Mesodermal cell (in vitro differentiated cells): Measurements from ENCODE around the gene TMEM132C.

Experiments used
- H3K27ac ChIP-seq: 2 replicates; pipeline ENCODE4 v1.7.0; 2013; ENCODE audit warnings: mild to moderate bottlenecking, low read depth, low read length, moderate library complexity; ENCODE audit not compliant: severe bottlenecking
- H3K36me3 ChIP-seq: 2 replicates; pipeline ENCODE4 v1.7.1; 2013; ENCODE audit warnings: mild to moderate bottlenecking, low read length, moderate library complexity; ENCODE audit not compliant: control insufficient read depth, insufficient read depth
- H3K4me1 ChIP-seq: one replicate; pipeline ENCODE4 v1.7.1; 2013; ENCODE audit warnings: mild to moderate bottlenecking, low read length; ENCODE audit not compliant: insufficient read depth, control insufficient read depth, poor library complexity, severe bottlenecking
- H3K4me3 ChIP-seq: 2 replicates; pipeline ENCODE4 v1.7.0; 2013; ENCODE audit warnings: low read length, control low read depth, mild to moderate bottlenecking; ENCODE audit not compliant: insufficient read depth, poor library complexity, severe bottlenecking; ENCODE audit errors: extremely low read depth
- H3K9me3 ChIP-seq: 2 replicates; pipeline ENCODE4 v1.7.1; 2013; ENCODE audit warnings: mild to moderate bottlenecking, low read length, moderate library complexity; ENCODE audit not compliant: control insufficient read depth
- WGBS, 2 experiments: methylation state at CpG; one replicate each; pipeline ENCODE4 v1.1.5; 2013; ENCODE audit warnings: missing lambda C conversion rate in 2 of 2; ENCODE audit not compliant: insufficient coverage in 2 of 2; 5-methylcytosine and 5-hydroxymethylcytosine counted together

The TMEM132C gene

GRCh38 chr12:128606538-128606937 lies 339.6 kb downstream of the TMEM132C start:
- no peaks in the 10 kb centered on the region for H3K9me3 ChIP-seq
- WGBS, 2 experiments = 69 to 83% methylated on average over 1 to 2 of the region's 3 CpGs
- no peaks in the 10 kb centered on the region for H3K4me1 ChIP-seq
- H3K4me3 ChIP-seq = no peak overlapping the region
- H3K27ac ChIP-seq = no peak overlapping the region
- no peaks in the 10 kb centered on the region for H3K36me3 ChIP-seq

- no peaks in the 10 kb centered on the region for H3K4me1 ChIP-seq
- no peaks in the 10 kb centered on the region for H3K36me3 ChIP-seq
- H3K9me3 ChIP-seq = no peaks in the 10 kb centered on the region
- no peak overlapping the region for H3K27ac ChIP-seq
- WGBS, 2 experiments = 85 to 86% methylated on average over 4 of the region's 4 CpGs
- no peak overlapping the region for H3K4me3 ChIP-seq
Measured at GRCh38 chr12:128606970-128607369, 340.0 kb downstream of the TMEM132C start.

- 88 to 91% methylated on average over 1 to 4 of the region's 4 CpGs for WGBS, 2 experiments
- H3K4me1 ChIP-seq = no peaks in the 10 kb centered on the region
- no peak overlapping the region for H3K27ac ChIP-seq
- H3K36me3 ChIP-seq = no peaks in the 10 kb centered on the region
- no peak overlapping the region for H3K4me3 ChIP-seq
- no peaks in the 10 kb centered on the region for H3K9me3 ChIP-seq
Measured at GRCh38 chr12:128607641-128608040, 340.7 kb downstream of the TMEM132C start.

- Histone ChIP-seq H3K36me3 (no peaks in the 10 kb centered on the region), H3K4me3 (no peak overlapping the region), H3K27ac (no peak overlapping the region), H3K4me1 (no peaks in the 10 kb centered on the region), H3K9me3 (no peaks in the 10 kb centered on the region)
- WGBS, 2 experiments = 94% methylated on average over 2 of the region's 2 CpGs; no CpG with 5 or more reads in 1 of the 2 experiments
Measured at GRCh38 chr12:128609861-128610260, 342.9 kb downstream of the TMEM132C start.

GRCh38 chr12:128611736-128612135 lies 344.8 kb downstream of the TMEM132C start:
- Histone ChIP-seq H3K4me1 (no peaks in the 10 kb centered on the region), H3K4me3 (no peak overlapping the region), H3K9me3 (no peaks in the 10 kb centered on the region), H3K27ac (no peak overlapping the region), H3K36me3 (no peaks in the 10 kb centered on the region)
- WGBS, 2 experiments = 33 to 71% methylated on average over 1 of the region's 6 CpGs

GRCh38 chr12:128612150-128612850 lies 345.3 kb downstream of the TMEM132C start:
- no peak overlapping the region for H3K4me3 ChIP-seq
- WGBS, 2 experiments = 83 to 89% methylated on average over 6 to 8 of the region's 8 CpGs
- no peak overlapping the region for H3K27ac ChIP-seq
- no peaks in the 10 kb centered on the region for H3K4me1 ChIP-seq
- no peaks in the 10 kb centered on the region for H3K9me3 ChIP-seq
- H3K36me3 ChIP-seq = no peaks in the 10 kb centered on the region

- Histone ChIP-seq H3K36me3 (no peaks in the 10 kb centered on the region), H3K4me3 (no peak overlapping the region), H3K4me1 (no peaks in the 10 kb centered on the region), H3K9me3 (no peaks in the 10 kb centered on the region), H3K27ac (no peak overlapping the region)
- WGBS, 2 experiments = 74 to 80% methylated on average over 2 to 4 of the region's 6 CpGs
Measured at GRCh38 chr12:128613837-128614590, 347.0 kb downstream of the TMEM132C start.

GRCh38 chr12:128617304-128617833 lies 350.4 kb downstream of the TMEM132C start:
- no peaks in the 10 kb centered on the region for H3K4me1 ChIP-seq
- no peak overlapping the region for H3K27ac ChIP-seq
- H3K4me3 ChIP-seq = no peak overlapping the region
- H3K9me3 ChIP-seq = no peaks in the 10 kb centered on the region
- 70 to 88% methylated on average over 2 of the region's 2 CpGs for WGBS, 2 experiments
- H3K36me3 ChIP-seq = no peaks in the 10 kb centered on the region

GRCh38 chr12:128619263-128619662 lies 352.3 kb downstream of the TMEM132C start:
- WGBS, 2 experiments = 51 to 58% methylated on average over 4 to 7 of the region's 8 CpGs
- H3K4me1 ChIP-seq = no peaks in the 10 kb centered on the region
- no peak overlapping the region for H3K4me3 ChIP-seq
- no peaks in the 10 kb centered on the region for H3K9me3 ChIP-seq
- no peak overlapping the region for H3K27ac ChIP-seq
- no peaks in the 10 kb centered on the region for H3K36me3 ChIP-seq

GRCh38 chr12:128621304-128621703 lies 354.3 kb downstream of the TMEM132C start:
- Histone ChIP-seq H3K4me1 (no peaks in the 10 kb centered on the region), H3K36me3 (no peaks in the 10 kb centered on the region), H3K4me3 (no peak overlapping the region), H3K27ac (no peak overlapping the region), H3K9me3 (no peaks in the 10 kb centered on the region)
- 89 to 96% methylated on average over 7 to 8 of the region's 8 CpGs for WGBS, 2 experiments

GRCh38 chr12:128623748-128624147 lies 356.8 kb downstream of the TMEM132C start:
- WGBS, 2 experiments = 81 to 82% methylated on average over 2 to 4 of the region's 6 CpGs
- Histone ChIP-seq H3K4me3 (no peak overlapping the region), H3K27ac (no peak overlapping the region), H3K9me3 (no peaks in the 10 kb centered on the region), H3K4me1 (no peaks in the 10 kb centered on the region), H3K36me3 (no peaks in the 10 kb centered on the region)
